GM12875 (cell line): ENCODE measurements around the gene EEF1A2.

ENCODE experiments used
- H3K4me3 ChIP-seq: one replicate; pipeline ENCODE4 v1.5.1; 2011; ENCODE audit warnings: low read depth, low read length, control low read depth
- TF ChIP-seq, protein P1 (sequence below): IDR thresholded peaks from 2 replicates; pipeline ENCODE4 v1.5.1; 2011; ENCODE audit warnings: low read depth, mild to moderate bottlenecking, control low read depth, inconsistent platforms, low read length, moderate library complexity, borderline replicate concordance; ENCODE audit not compliant: insufficient read depth

Gene EEF1A2

DNA sequence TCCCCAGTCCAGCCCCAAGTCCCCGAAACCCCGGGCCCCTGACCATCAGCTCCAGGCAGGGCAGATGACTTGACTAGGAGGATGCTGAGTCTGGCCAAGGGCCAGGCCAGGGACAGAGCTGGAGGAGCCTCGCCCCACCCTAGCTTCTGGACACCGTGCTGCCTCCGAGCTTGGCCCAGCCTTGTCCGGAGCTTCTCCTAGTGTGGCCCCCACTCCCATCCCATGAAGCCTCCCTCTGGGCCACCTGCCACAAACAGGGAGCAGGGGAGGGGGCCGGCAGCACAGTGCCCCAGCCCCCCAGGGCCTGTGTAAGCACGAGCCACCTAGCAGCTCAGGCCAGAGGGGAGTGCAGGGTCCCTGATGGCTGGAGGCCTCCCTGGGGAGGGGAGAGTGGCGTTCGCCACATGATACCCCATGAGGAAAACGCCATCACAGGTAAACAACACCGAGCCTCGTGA, 5.3 kb downstream of the EEF1A2 start:
- no peak overlapping the region for H3K4me3 ChIP-seq
- TF ChIP-seq, protein P1, sequence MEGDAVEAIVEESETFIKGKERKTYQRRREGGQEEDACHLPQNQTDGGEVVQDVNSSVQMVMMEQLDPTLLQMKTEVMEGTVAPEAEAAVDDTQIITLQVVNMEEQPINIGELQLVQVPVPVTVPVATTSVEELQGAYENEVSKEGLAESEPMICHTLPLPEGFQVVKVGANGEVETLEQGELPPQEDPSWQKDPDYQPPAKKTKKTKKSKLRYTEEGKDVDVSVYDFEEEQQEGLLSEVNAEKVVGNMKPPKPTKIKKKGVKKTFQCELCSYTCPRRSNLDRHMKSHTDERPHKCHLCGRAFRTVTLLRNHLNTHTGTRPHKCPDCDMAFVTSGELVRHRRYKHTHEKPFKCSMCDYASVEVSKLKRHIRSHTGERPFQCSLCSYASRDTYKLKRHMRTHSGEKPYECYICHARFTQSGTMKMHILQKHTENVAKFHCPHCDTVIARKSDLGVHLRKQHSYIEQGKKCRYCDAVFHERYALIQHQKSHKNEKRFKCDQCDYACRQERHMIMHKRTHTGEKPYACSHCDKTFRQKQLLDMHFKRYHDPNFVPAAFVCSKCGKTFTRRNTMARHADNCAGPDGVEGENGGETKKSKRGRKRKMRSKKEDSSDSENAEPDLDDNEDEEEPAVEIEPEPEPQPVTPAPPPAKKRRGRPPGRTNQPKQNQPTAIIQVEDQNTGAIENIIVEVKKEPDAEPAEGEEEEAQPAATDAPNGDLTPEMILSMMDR, result no peak

DNA sequence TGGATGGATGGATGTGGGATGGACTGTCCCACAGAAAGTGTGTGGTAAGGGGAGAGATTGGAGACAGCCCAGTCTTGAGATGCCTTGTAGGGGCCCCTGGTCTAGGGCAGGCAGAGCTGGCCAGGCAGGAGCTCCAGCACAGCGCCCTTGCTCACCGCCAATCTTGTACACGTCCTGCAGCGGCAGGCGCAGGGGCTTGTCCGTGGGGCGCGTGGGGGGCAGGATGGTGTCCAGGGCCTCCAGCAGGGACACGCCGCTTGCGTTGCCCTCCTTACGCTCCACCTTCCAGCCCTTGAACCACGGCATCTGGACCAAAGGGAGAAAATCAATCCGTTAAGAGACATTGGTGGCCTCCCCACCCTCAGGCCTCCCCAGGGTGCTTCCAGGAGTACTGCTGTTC, 5.9 kb downstream of the EEF1A2 start:
- H3K4me3 ChIP-seq, result no peak overlapping the region

DNA sequence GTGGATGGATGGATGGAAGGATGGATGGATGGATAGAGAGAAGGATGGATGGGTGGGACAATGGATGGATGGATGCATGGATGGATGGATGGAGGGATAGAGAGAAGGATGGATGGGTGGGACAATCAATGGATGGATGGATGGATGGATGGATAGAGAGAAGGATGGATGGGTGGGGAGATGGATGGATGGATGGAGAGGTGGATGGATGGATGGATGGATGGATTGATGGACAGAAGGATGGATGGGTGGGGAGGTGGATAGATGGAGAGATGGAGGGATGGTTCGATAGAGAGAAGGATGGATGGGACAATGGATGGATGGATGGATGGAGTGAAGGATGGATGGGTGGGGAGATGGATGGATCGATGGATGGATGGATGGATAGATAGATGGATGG, 6.4 kb downstream of the EEF1A2 start:
- TF ChIP-seq, protein P1, result no peak
- H3K4me3 ChIP-seq, result no peak overlapping the region

More for the DNA sequence above, 5.9 kb downstream of the EEF1A2 start:
- TF ChIP-seq, protein P1, result no peak

DNA sequence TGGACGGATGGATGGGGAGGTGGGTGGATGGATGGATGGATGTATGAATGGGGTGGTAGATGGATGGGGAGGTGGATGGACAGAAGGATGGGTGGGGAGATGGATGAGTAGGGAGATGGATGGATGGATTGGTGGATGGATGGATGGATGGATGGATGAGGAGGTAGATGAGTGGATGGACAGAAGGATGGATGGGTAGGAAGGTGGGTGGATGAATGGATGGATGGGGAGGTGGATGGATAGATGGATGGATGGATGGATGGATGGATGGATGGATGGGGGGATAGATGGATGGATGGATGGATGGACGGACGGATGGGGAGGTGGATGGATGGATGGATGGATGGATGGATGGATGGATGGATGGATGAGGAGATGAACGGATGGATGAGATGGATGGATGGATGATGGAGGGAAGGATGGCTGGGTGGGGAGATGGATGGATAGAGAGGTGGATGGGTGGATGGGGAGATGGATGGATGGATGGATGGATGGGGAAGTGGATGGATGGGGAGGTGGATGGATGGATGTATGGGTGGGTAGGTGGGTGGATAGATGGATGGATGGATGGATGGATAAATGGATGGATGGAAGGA, 7.2 kb downstream of the EEF1A2 start:
- TF ChIP-seq, protein P1, result no peak
- no peak overlapping the region for H3K4me3 ChIP-seq

DNA sequence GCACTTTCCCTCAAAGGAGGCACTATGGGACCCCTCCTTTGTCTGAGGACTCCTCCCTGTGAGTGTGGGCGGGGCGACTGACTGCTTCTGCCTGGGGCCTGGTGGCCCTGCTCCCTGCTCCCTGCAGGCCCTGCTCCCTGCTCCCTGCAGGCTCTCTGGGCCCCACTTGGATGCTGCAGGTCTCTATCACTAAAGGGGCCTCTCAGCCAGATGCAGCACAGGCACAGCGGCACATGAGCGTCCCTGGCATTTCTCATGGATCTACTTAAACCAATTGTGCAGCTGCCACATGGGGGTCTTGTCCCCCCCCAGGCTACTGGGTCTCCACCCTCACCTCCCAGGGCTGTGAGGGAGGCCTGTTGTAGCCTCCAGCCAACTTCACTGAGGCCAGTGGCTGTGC, 7.8 kb downstream of the EEF1A2 start:
- TF ChIP-seq, protein P1, result no peak
- H3K4me3 ChIP-seq, result no peak overlapping the region

DNA sequence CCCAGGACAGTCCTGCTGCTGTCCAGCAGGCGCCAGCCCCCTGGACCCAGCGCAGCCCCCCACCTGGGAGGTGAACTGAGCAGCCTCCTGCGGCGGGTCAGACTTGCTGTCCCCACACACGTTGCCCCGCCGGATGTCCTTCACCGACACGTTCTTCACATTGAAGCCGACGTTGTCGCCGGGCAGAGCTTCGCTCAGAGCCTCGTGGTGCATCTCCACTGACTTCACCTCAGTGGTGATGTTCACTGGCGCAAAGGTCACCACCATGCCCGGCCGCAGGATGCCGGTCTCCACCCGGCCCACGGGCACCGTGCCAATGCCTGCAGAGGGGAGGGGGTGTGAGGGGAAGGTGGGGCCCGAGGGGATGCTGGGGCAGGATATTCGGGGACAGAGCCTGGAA, 8.5 kb downstream of the EEF1A2 start:
- no peak overlapping the region for H3K4me3 ChIP-seq
- TF ChIP-seq, protein P1, result no peak
